GM23338 (cell line): Measurements from ENCODE around the gene SLC66A1. TPM values are rescaled to one million over a fixed set of nuclear protein-coding genes. Genes with fewer than 3 reads are reported as not detected.

Source experiments
- ATAC-seq: fragments of 200-7000 bp; cut with Tn5 transposase; 3 replicates; pipeline ENCODE4 v1.9.1; 2020
- DNase-seq: peaks from one replicate; pipeline ENCODE4 v3.0.0-alpha.2; 2015; ENCODE audit warnings: low spot score
- H2AFZ ChIP-seq: fragments of 200-600 bp; sonication (generic); 2 replicates; pipeline ENCODE4 v1.8.0; 2016; ENCODE audit warnings: antibody characterized with exemption, mild to moderate bottlenecking, moderate library complexity
- H3F3A ChIP-seq: fragments of 200-600 bp; sonication (generic); replicated peaks from 2 replicates; pipeline ENCODE4 v1.8.0; 2017; ENCODE audit warnings: antibody characterized with exemption, mixed run types, low read depth
- H3K27ac ChIP-seq: fragments of 200-600 bp; sonication (generic); 2 replicates; pipeline ENCODE4 v1.6.1; 2016; ENCODE audit warnings: low read depth
- H3K27me3 ChIP-seq: fragments of 200-600 bp; sonication (generic); 2 replicates; pipeline ENCODE4 v1.8.0; 2016; ENCODE audit warnings: mild to moderate bottlenecking, mixed run types, moderate library complexity; ENCODE audit not compliant: insufficient read depth
- H3K36me3 ChIP-seq: fragments of 200-600 bp; sonication (generic); 2 replicates; pipeline ENCODE4 v1.8.0; 2016; ENCODE audit warnings: mild to moderate bottlenecking; ENCODE audit not compliant: insufficient read depth
- H3K4me1 ChIP-seq: fragments of 200-600 bp; sonication (generic); 2 replicates; pipeline ENCODE4 v1.8.0; 2016; ENCODE audit warnings: mild to moderate bottlenecking, moderate library complexity; ENCODE audit not compliant: insufficient read depth
- H3K4me2 ChIP-seq: fragments of 200-600 bp; sonication (generic); 2 replicates; pipeline ENCODE4 v1.7.1; 2017; ENCODE audit warnings: mixed run types
- H3K4me3 ChIP-seq: fragments of 200-600 bp; sonication (generic); 2 replicates; pipeline ENCODE4 v1.6.1; 2016; ENCODE audit warnings: mixed run types
- H3K79me2 ChIP-seq: fragments of 200-600 bp; sonication (generic); replicated peaks from 2 replicates; pipeline ENCODE4 v1.8.0; 2017; ENCODE audit warnings: mild to moderate bottlenecking; ENCODE audit not compliant: insufficient read depth
- H3K9me2 ChIP-seq: fragments of 200-600 bp; sonication (generic); 2 replicates; pipeline ENCODE4 v1.8.0; 2017; ENCODE audit not compliant: insufficient read depth
- H4K20me1 ChIP-seq: fragments of 200-600 bp; sonication (generic); replicated peaks from 2 replicates; pipeline ENCODE4 v1.8.0; 2017; ENCODE audit warnings: mild to moderate bottlenecking; ENCODE audit not compliant: insufficient read depth
- H3K27ac Mint-ChIP-seq: 2 replicates; pipeline ENCODE4 v1.8.0; 2020; ENCODE audit warnings: inconsistent platforms, mild to moderate bottlenecking, moderate library complexity, mixed read lengths
- H3K27me3 Mint-ChIP-seq: 3 replicates; pipeline ENCODE4 v1.8.0; 2022; ENCODE audit warnings: low read depth, mild to moderate bottlenecking, moderate library complexity, mixed read lengths, inconsistent platforms; ENCODE audit not compliant: insufficient read depth, poor library complexity
- H3K36me3 Mint-ChIP-seq: 3 replicates; pipeline ENCODE4 v1.8.0; 2021; ENCODE audit warnings: low read depth, mild to moderate bottlenecking, inconsistent platforms, moderate library complexity, mixed read lengths
- H3K4me1 Mint-ChIP-seq: 3 replicates; pipeline ENCODE4 v1.8.0; 2020; ENCODE audit warnings: mild to moderate bottlenecking, inconsistent platforms, mixed read lengths
- H3K4me3 Mint-ChIP-seq: 3 replicates; pipeline ENCODE4 v1.8.0; 2021; ENCODE audit warnings: moderate library complexity, mild to moderate bottlenecking, inconsistent platforms, mixed read lengths
- H3K9me3 Mint-ChIP-seq: 3 replicates; pipeline ENCODE4 v1.8.0; 2020; ENCODE audit warnings: moderate library complexity, mild to moderate bottlenecking, inconsistent platforms, mixed read lengths
- CREB1 ChIP-seq: fragments of 250-450 bp; sonication (Bioruptor Pico); IDR thresholded peaks from 2 replicates; pipeline ENCODE4 v1.5.0; 2020; ENCODE audit warnings: low read depth, mild to moderate bottlenecking, moderate library complexity
- EZH2 ChIP-seq: fragments of 200-600 bp; sonication (generic); IDR thresholded peaks from one replicate; pipeline ENCODE4 v1.8.0; 2017; ENCODE audit warnings: antibody characterized with exemption, mild to moderate bottlenecking, low read depth; ENCODE audit not compliant: unreplicated experiment
- EZH2phosphoT487 ChIP-seq: fragments of 200-600 bp; sonication (generic); IDR thresholded peaks from one replicate; pipeline ENCODE4 v1.8.1; 2018; ENCODE audit warnings: antibody characterized with exemption; ENCODE audit not compliant: unreplicated experiment
- JUNB ChIP-seq: IDR thresholded peaks from one replicate; pipeline ENCODE4 v1.6.1; 2016; ENCODE audit warnings: antibody characterized with exemption; ENCODE audit not compliant: unreplicated experiment
- NANOG ChIP-seq: IDR thresholded peaks from 2 replicates; pipeline ENCODE4 v1.6.1; 2016; ENCODE audit warnings: antibody characterized with exemption, borderline replicate concordance
- POLR2AphosphoS5 ChIP-seq: IDR thresholded peaks from 2 replicates; pipeline ENCODE4 v1.6.1; 2016; ENCODE audit warnings: antibody characterized with exemption, low read depth
- STAT1 ChIP-seq: IDR thresholded peaks from one replicate; pipeline ENCODE4 v1.6.1; 2016; ENCODE audit warnings: antibody characterized with exemption; ENCODE audit not compliant: unreplicated experiment
- ZNF114 ChIP-seq: fragments of 250-450 bp; sonication (Bioruptor Pico); IDR thresholded peaks from 2 replicates; pipeline ENCODE4 v1.5.0; 2020; ENCODE audit warnings: mild to moderate bottlenecking, moderate library complexity
- ZNF331 ChIP-seq: fragments of 250-450 bp; sonication (Bioruptor Pico); IDR thresholded peaks from 2 replicates; pipeline ENCODE4 v1.5.0; 2020; ENCODE audit warnings: low read depth, mild to moderate bottlenecking, moderate library complexity
- polyA plus RNA-seq: library from polyadenylated mRNA; unstranded; fragments of >200 nt; fragmentation: Nextera tagmentation; extraction: Ambion mirVana; gene quantifications from 2 replicates; pipeline ENCODE4 v1.2.1, GENCODE V29; 2016
- total RNA-seq: library from RNA; depleted of rRNA; stranded (reverse); fragments of >200 nt; shearing (Covaris generic); gene quantifications from 2 replicates; pipeline ENCODE4 v1.2.3, GENCODE V29; 2014
- TF ChIP-seq, protein P1 (sequence below), 2 experiments: fragments of 200-600 bp in 1 of 2; sonication (generic) in 1 of 2; conservative IDR thresholded peaks; 2 replicates each; pipeline versions ENCODE4 v1.5.1 to v1.6.1; 2016 to 2017; ENCODE audit warnings: antibody characterized with exemption in 2 of 2, low read depth in 2 of 2, mild to moderate bottlenecking in 2 of 2, moderate library complexity in 1 of 2
- TF ChIP-seq, protein P2 (sequence below): IDR thresholded peaks from one replicate; pipeline ENCODE4 v1.6.1; 2018; ENCODE audit warnings: antibody characterized with exemption; ENCODE audit not compliant: unreplicated experiment

The SLC66A1 gene
- total and polyA plus RNA-seq, 2 experiments from 2014 or later = 6.9 to 19.7 TPM

DNA sequence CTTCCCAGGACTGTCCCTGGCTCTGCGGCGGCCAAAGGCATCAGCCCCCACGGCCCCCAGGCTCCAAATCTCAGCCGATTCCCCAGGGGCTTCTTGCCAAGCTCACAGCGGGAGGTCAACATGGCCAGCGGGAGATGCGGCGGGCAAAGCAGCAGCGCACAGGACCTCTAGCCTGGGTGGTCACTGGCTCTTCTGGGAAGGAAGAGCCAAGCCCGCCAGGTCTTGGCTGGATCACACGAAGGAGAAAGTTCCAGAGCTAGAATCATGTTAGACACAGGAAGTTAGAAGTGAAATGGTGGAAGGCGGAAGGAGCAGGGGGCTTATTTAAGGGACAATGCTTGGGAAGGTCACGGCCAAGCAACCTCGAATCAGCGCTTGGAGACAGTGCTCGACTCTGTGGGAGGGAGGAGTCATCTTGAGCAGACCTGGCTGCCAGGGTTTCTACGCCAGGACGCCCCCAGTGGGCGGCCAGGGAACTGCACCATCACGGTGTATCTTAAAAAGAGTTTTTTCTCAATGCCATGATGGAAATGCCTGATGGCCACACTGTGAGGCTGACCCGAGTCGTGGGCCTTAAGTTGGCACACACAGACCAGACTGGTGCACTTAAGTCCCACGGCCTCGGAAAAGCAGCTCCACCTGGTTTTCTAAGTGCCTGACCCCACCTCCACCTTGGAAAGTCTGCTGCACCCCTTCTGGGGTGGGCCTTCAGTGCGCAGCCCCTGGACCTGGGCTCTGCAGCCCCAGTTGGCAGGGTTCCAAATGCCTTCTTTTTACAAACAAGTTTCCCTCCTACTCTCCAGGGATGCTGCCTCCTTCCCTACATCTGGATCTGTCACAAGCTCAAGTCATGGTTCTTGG, 29.3 kb downstream of the SLC66A1 start:
- H3K9me2 ChIP-seq = no peaks in the 10 kb centered on the region
- peak overlapping the region; percentile 80 for H3K27ac ChIP-seq
- no peaks in the 10 kb centered on the region for H3K27me3 ChIP-seq
- Mint-ChIP-seq H3K36me3 (peaks cover 47% of the 10 kb centered on the region), H3K4me3 (peak overlapping the region; percentile 1; the same call in 1 of the 3 replicates), H3K27ac (peak overlapping the region; percentile 54; the same call in 1 of the 2 replicates), H3K4me1 (peaks cover 39% of the 10 kb centered on the region), H3K27me3 (peaks cover 27% of the 10 kb centered on the region), H3K9me3 (no peaks in the 10 kb centered on the region)
- no peaks in the 10 kb centered on the region for H3K79me2 ChIP-seq
- H3K36me3 ChIP-seq = no peaks in the 10 kb centered on the region; the same call in 1 of the 2 replicates
- H3F3A ChIP-seq = peaks cover 25% of the 10 kb centered on the region
- ATAC-seq (peak; percentile 41), DNase-seq (peak; percentile 96)
- H3K4me1 ChIP-seq = peaks cover 11% of the 10 kb centered on the region
- peak overlapping the region; percentile 39 for H3K4me2 ChIP-seq
- TF ChIP-seq EZH2phosphoT487 (no peak), STAT1 (no peak)
- TF ChIP-seq, protein P1, sequence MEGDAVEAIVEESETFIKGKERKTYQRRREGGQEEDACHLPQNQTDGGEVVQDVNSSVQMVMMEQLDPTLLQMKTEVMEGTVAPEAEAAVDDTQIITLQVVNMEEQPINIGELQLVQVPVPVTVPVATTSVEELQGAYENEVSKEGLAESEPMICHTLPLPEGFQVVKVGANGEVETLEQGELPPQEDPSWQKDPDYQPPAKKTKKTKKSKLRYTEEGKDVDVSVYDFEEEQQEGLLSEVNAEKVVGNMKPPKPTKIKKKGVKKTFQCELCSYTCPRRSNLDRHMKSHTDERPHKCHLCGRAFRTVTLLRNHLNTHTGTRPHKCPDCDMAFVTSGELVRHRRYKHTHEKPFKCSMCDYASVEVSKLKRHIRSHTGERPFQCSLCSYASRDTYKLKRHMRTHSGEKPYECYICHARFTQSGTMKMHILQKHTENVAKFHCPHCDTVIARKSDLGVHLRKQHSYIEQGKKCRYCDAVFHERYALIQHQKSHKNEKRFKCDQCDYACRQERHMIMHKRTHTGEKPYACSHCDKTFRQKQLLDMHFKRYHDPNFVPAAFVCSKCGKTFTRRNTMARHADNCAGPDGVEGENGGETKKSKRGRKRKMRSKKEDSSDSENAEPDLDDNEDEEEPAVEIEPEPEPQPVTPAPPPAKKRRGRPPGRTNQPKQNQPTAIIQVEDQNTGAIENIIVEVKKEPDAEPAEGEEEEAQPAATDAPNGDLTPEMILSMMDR (conservative IDR thresholded peaks at IDR 0.05; ENCODE audit: low read depth in 2 of 2) = peak; percentile 77 to 81
- H2AFZ ChIP-seq = no peak overlapping the region
- no peak overlapping the region for H3K4me3 ChIP-seq
- peaks cover 3% of the 10 kb centered on the region; the same call in 1 of the 2 replicates for H4K20me1 ChIP-seq

DNA sequence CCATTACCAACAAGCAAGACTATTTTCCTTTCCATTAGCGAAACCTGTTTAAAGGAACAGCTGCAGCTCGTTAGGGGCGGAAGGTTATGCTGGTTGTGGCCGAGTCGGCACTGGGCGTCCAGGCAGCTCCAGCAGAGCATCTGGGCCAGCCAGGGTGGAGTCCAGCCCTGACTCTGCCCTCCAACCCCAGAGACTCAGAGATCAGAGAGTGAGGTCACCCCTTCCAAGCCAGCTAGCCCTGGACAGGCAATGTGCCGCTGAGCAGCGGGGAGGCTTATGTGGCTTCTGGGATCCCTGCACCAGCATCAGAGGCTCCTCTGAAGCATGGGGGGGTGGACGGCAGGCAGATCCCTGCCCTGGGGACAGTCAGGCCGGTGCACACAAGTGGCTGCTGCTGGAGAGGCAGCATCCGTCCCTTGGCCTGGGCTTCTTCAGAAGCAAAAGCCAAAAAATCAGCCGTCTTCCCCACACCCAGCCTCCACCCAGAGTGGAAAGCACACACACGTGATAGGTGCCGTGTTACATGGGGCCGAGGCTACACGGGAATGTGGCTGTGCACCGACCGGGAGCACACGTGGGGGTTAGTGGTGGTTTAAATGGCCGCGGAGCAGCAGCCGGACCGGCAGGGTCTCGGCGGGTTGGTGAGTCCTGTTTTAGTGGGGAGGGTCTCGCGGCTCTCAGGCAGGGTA, 30.1 kb downstream of the SLC66A1 start:
- Histone ChIP-seq H2AFZ (no peak overlapping the region), H4K20me1 (peaks cover 3% of the 10 kb centered on the region), H3K27ac (peak overlapping the region; percentile 80), H3K4me1 (peaks cover 11% of the 10 kb centered on the region), H3K79me2 (no peaks in the 10 kb centered on the region), H3K27me3 (no peaks in the 10 kb centered on the region), H3F3A (peaks cover 25% of the 10 kb centered on the region), H3K4me3 (no peak overlapping the region), H3K9me2 (no peaks in the 10 kb centered on the region), H3K36me3 (no peaks in the 10 kb centered on the region; the same call in 1 of the 2 replicates), H3K4me2 (no peak overlapping the region)
- Mint-ChIP-seq H3K4me3 (no peak overlapping the region), H3K9me3 (no peaks in the 10 kb centered on the region), H3K4me1 (peaks cover 39% of the 10 kb centered on the region), H3K36me3 (peaks cover 47% of the 10 kb centered on the region), H3K27me3 (peaks cover 22% of the 10 kb centered on the region), H3K27ac (no peak overlapping the region)
- no peak for ATAC-seq
- no peak for DNase-seq
- TF ChIP-seq ZNF331 (CRISPR knock-in tag) (no peak), JUNB (no peak), POLR2AphosphoS5 (no peak), EZH2phosphoT487 (no peak), EZH2 (no peak), ZNF114 (CRISPR knock-in tag) (no peak), NANOG (no peak), CREB1 (no peak), STAT1 (no peak)
- TF ChIP-seq, protein P1 (conservative IDR thresholded peaks at IDR 0.05; ENCODE audit: low read depth in 2 of 2) = no peak
- TF ChIP-seq, protein P2, sequence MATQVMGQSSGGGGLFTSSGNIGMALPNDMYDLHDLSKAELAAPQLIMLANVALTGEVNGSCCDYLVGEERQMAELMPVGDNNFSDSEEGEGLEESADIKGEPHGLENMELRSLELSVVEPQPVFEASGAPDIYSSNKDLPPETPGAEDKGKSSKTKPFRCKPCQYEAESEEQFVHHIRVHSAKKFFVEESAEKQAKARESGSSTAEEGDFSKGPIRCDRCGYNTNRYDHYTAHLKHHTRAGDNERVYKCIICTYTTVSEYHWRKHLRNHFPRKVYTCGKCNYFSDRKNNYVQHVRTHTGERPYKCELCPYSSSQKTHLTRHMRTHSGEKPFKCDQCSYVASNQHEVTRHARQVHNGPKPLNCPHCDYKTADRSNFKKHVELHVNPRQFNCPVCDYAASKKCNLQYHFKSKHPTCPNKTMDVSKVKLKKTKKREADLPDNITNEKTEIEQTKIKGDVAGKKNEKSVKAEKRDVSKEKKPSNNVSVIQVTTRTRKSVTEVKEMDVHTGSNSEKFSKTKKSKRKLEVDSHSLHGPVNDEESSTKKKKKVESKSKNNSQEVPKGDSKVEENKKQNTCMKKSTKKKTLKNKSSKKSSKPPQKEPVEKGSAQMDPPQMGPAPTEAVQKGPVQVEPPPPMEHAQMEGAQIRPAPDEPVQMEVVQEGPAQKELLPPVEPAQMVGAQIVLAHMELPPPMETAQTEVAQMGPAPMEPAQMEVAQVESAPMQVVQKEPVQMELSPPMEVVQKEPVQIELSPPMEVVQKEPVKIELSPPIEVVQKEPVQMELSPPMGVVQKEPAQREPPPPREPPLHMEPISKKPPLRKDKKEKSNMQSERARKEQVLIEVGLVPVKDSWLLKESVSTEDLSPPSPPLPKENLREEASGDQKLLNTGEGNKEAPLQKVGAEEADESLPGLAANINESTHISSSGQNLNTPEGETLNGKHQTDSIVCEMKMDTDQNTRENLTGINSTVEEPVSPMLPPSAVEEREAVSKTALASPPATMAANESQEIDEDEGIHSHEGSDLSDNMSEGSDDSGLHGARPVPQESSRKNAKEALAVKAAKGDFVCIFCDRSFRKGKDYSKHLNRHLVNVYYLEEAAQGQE = no peak
